B cell (primary cell): Measurements from ENCODE around the gene CALY. TPM values are rescaled to one million over a fixed set of nuclear protein-coding genes. Genes with fewer than 3 reads are reported as not detected.

Source experiments
- ATAC-seq: fragments of 200-7000 bp; cut with Tn5 transposase; one replicate; pipeline ENCODE4 v1.10.0; 2021; ENCODE audit warnings: low read depth, mild to moderate bottlenecking, moderate number of reproducible peaks, moderate library complexity
- CTCF ChIA-PET: fragments of 350-600 bp; sonication (Branson Sonifier 250); formaldehyde crosslinking; loops from one replicate; lab custom pipeline; 2021; ENCODE audit warnings: antibody characterized with exemption, inconsistent platforms; lab: Charles Lee
- POLR2A ChIA-PET: fragments of 350-600 bp; sonication (Branson Sonifier 250); formaldehyde crosslinking; loops from one replicate; lab custom pipeline; 2021; ENCODE audit warnings: antibody characterized with exemption; lab: Charles Lee
- DNase-seq: peaks from one replicate; pipeline ENCODE4 v3.0.0; 2013
- H2AFZ ChIP-seq: 2 replicates; pipeline ENCODE4 v1.6.1; 2012; ENCODE audit warnings: mild to moderate bottlenecking, low read depth, low read length; ENCODE audit not compliant: insufficient read depth, poor library complexity, severe bottlenecking
- H3K27ac ChIP-seq, 2 donors: 1 replicate in 1 of 2; 2 replicates in 1 of 2; pipeline ENCODE4 v1.5.1; 2012 to 2013; ENCODE audit warnings: low read length in 2 of 2, mild to moderate bottlenecking in 2 of 2, moderate library complexity in 1 of 2
- H3K27me3 ChIP-seq, 4 experiments: fragments of 200-600 bp in 1 of 4; sonication (generic) in 1 of 4; replicated peaks in 1 of 4; 1 replicate in 2 of 4; 2 replicates in 2 of 4; pipeline versions ENCODE4 v1.6.1 to v1.7.0; 2013 to 2016; ENCODE audit warnings: low read length in 3 of 4, mild to moderate bottlenecking in 2 of 4, mixed read lengths in 1 of 4, moderate library complexity in 1 of 4; ENCODE audit not compliant: insufficient read depth in 4 of 4, control insufficient read depth in 3 of 4; ENCODE audit errors: control extremely low read depth in 1 of 4
- H3K36me3 ChIP-seq, 2 experiments: replicated peaks in 1 of 2; 1 replicate in 1 of 2; 2 replicates in 1 of 2; pipeline versions ENCODE4 v1.6.1 to v1.7.1; 2013; ENCODE audit warnings: low read length in 1 of 2; ENCODE audit not compliant: insufficient read depth in 2 of 2, control insufficient read depth in 1 of 2; ENCODE audit errors: control extremely low read depth in 1 of 2, extremely low read depth in 1 of 2
- H3K4me1 ChIP-seq, 2 donors: fragments of 200-600 bp in 1 of 2; sonication (generic) in 1 of 2; 1 replicate in 1 of 2; 2 replicates in 1 of 2; pipeline versions ENCODE4 v1.5.1 to v1.6.1; 2013 to 2017; ENCODE audit warnings: low read length in 2 of 2; ENCODE audit not compliant: control insufficient read depth in 2 of 2, insufficient read depth in 2 of 2
- H3K4me2 ChIP-seq: replicated peaks from 2 replicates; pipeline ENCODE3; 2012; ENCODE audit warnings: mild to moderate bottlenecking, low read depth, low read length; ENCODE audit not compliant: poor library complexity, severe bottlenecking
- H3K4me3 ChIP-seq, 5 experiments: fragments of 200-600 bp in 1 of 5; sonication (generic) in 1 of 5; 1 replicate in 3 of 5; 2 replicates in 2 of 5; pipeline versions ENCODE4 v1.5.1 to v1.7.0; 2011 to 2016; ENCODE audit warnings: low read length in 4 of 5, mild to moderate bottlenecking in 4 of 5, low read depth in 2 of 5, control low read depth in 1 of 5, moderate library complexity in 1 of 5; ENCODE audit not compliant: insufficient read depth in 1 of 5; ENCODE audit errors: control extremely low read depth in 1 of 5, extremely low read depth in 1 of 5
- H3K79me2 ChIP-seq: fragments of 200-600 bp; sonication (generic); one replicate; pipeline ENCODE4 v1.6.0; 2016; ENCODE audit warnings: low read length; ENCODE audit not compliant: control insufficient read depth, insufficient read depth
- H3K9ac ChIP-seq: fragments of 200-600 bp; sonication (generic); 2 replicates; pipeline ENCODE4 v1.6.1; 2017; ENCODE audit warnings: mild to moderate bottlenecking, low read length, moderate library complexity
- H3K9me3 ChIP-seq, 3 donors: one replicate each; pipeline versions ENCODE4 v1.6.1 to v1.7.1; 2013; ENCODE audit warnings: low read length in 2 of 3; ENCODE audit not compliant: control insufficient read depth in 2 of 3, insufficient read depth in 1 of 3; ENCODE audit errors: control extremely low read depth in 1 of 3
- H4K20me1 ChIP-seq: 2 replicates; pipeline ENCODE4 v1.6.0; 2012; ENCODE audit warnings: mild to moderate bottlenecking, low read length; ENCODE audit not compliant: insufficient read depth, control insufficient read depth, poor library complexity, severe bottlenecking
- H3K27ac Mint-ChIP-seq: one replicate; pipeline ENCODE4 v1.8.0; 2021; ENCODE audit warnings: mixed read lengths
- H3K27me3 Mint-ChIP-seq: one replicate; pipeline ENCODE4 v1.8.0; 2021; ENCODE audit warnings: mixed read lengths
- H3K4me1 Mint-ChIP-seq: one replicate; pipeline ENCODE4 v1.8.0; 2021; ENCODE audit warnings: mixed read lengths
- H3K4me3 Mint-ChIP-seq: one replicate; pipeline ENCODE4 v1.8.0; 2021; ENCODE audit warnings: mixed read lengths
- H3K9me3 Mint-ChIP-seq: one replicate; pipeline ENCODE4 v1.8.0; 2022; ENCODE audit warnings: mixed read lengths; ENCODE audit not compliant: insufficient read depth
- CTCF ChIP-seq: fragments of 200-600 bp; IDR thresholded peaks from one replicate; pipeline ENCODE4 v1.8.0; 2022; ENCODE audit warnings: antibody characterized with exemption, mild to moderate bottlenecking
- EZH2 ChIP-seq: IDR thresholded peaks from 2 replicates; pipeline ENCODE4 v1.6.1; 2012; ENCODE audit warnings: borderline replicate concordance, low read depth, mild to moderate bottlenecking, moderate library complexity, low read length; ENCODE audit not compliant: insufficient read depth, poor library complexity, severe bottlenecking
- WGBS: methylation state at CpG from one replicate; pipeline ENCODE4 v1.1.5; 2013; ENCODE audit warnings: missing lambda C conversion rate; ENCODE audit not compliant: insufficient coverage; 5-methylcytosine and 5-hydroxymethylcytosine counted together
- intact Hi-C: fragments of 100-400 bp; cut with micrococcal nuclease; formaldehyde crosslinking; loops from one replicate; pipeline ENCODE4 v1.10.0; 2022
- polyA plus RNA-seq: library from polyadenylated mRNA; depleted of rRNA; stranded (reverse); fragments of >200 nt; gene quantifications from 2 replicates; pipeline ENCODE4 v1.2.3, GENCODE V29; 2012
- total RNA-seq, 2 donors: library from RNA; stranded (reverse); fragments of 120-200 nt in 1 of 2; gene quantifications; 1 replicate in 1 of 2; 2 replicates in 1 of 2; pipeline versions ENCODE4 v1.2.3 to v1.2.4, GENCODE V29; 2013 to 2022

Gene CALY
- total and polyA plus RNA-seq, 2 donors (not counting 1 experiment from before 2014, with no cell fraction given): 0.21 TPM; not detected in 1

- H3K4me2 ChIP-seq: no peak overlapping the region
- peaks cover 8% of the 10 kb centered on the region for H3K79me2 ChIP-seq
- peaks cover 7% of the 10 kb centered on the region for H4K20me1 ChIP-seq
- H3K9me3 ChIP-seq: no peaks in the 10 kb centered on the region
- H2AFZ ChIP-seq: no peak overlapping the region
- Mint-ChIP-seq H3K27ac (peak overlapping the region; percentile 56), H3K9me3 (no peaks in the 10 kb centered on the region), H3K27me3 (no peaks in the 10 kb centered on the region), H3K4me3 (no peak overlapping the region), H3K4me1 (peaks cover 32% of the 10 kb centered on the region)
- ChIA-PET POLR2A (interaction anchor here (0.6 to 1.3 kb wide), 3 partner anchors 17 to 20 kb away, joined by 3 read pairs; no protein-coding TSS in a partner anchor), CTCF (interaction anchor here (1.4 to 3.7 kb wide), 2 partner anchors 27 to 49 kb away, joined by 7 to 21 read pairs; no protein-coding TSS in a partner anchor)
- DNase-seq (no peak), ATAC-seq (no peak)
- TF ChIP-seq CTCF (no peak), EZH2 (no peak)
- no peak overlapping the region for H3K9ac ChIP-seq
- intact Hi-C loops: no loop called here
- H3K36me3 ChIP-seq: peaks cover 0 to 40% of the 10 kb centered on the region in 2 experiments
- no peaks in the 10 kb centered on the region for H3K27me3 ChIP-seq
- 95% methylated on average over 10 of the region's 10 CpGs for WGBS
- no peak overlapping the region for H3K27ac ChIP-seq
- H3K4me3 ChIP-seq: no peak overlapping the region
- H3K4me1 ChIP-seq: peaks cover 37 to 47% of the 10 kb centered on the region in 2 donors
These were observed 56.2 kb downstream of the CALY start for GRCh38 chr10:133280391-133281059.
